Activated naive CD8-positive, alpha-beta T cell treated with anti-CD3 and anti-CD28 coated beads for 36 hours (primary cell): ENCODE data around the gene MKRN1. TPM values are rescaled to one million over a fixed set of nuclear protein-coding genes. Genes with fewer than 3 reads are reported as not detected.
A peak's percentile ranks its signal among the peaks of the same experiment; 100 is the strongest.
"Not testable (repeated sequence)": the region's sequence is repeated elsewhere in the genome, so short reads cannot be mapped to it uniquely, and the experiment has no call there.

Source experiments
- DNase-seq: peaks from one replicate; pipeline ENCODE4 v3.0.0; 2021
- H3K27ac Mint-ChIP-seq: one replicate; pipeline ENCODE4 v1.8.0; 2022; ENCODE audit warnings: mild to moderate bottlenecking, moderate library complexity, mixed read lengths
- H3K27me3 Mint-ChIP-seq: one replicate; pipeline ENCODE4 v1.8.0; 2022; ENCODE audit warnings: mild to moderate bottlenecking, mixed read lengths
- H3K36me3 Mint-ChIP-seq: one replicate; pipeline ENCODE4 v1.8.0; 2021; ENCODE audit warnings: mild to moderate bottlenecking, mixed read lengths
- H3K4me1 Mint-ChIP-seq: one replicate; pipeline ENCODE4 v1.8.0; 2021; ENCODE audit warnings: mixed read lengths
- H3K4me3 Mint-ChIP-seq: one replicate; pipeline ENCODE4 v1.8.0; 2022; ENCODE audit warnings: mild to moderate bottlenecking, moderate library complexity, mixed read lengths
- H3K9me3 Mint-ChIP-seq: one replicate; pipeline ENCODE4 v1.8.0; 2022; ENCODE audit warnings: mixed read lengths
- total RNA-seq, 2 experiments: library from RNA; stranded (reverse); gene quantifications; one replicate each; pipeline ENCODE4 v1.2.3, GENCODE V29; 2021

MKRN1 gene
- total RNA-seq, 2 experiments from 2014 or later, result 47.7 to 48.1 TPM

DNA sequence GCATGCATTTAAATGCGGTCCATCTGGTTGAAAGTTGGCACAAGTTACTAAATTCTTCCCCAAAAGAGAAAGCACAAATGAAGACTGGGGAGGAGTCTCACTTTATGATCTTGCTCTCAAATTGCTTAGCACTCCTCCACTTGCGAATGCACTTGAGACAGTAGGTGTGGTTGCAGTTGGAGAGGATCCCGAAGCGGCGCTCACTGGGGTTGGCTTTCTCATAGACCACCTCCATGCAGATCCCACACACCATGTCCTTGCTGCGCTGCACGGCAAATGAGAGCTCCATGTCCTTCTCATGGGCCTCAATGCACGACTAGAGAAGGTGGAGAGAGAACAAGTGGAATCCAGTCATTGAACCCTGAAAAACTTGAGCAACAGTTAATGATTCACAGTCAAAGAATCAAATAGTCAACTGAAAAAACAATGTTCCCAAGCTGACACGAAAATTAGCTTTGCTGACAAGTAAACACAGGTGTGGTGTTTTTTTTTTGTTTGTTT, 22.7 kb downstream of the MKRN1 start:
- H3K27me3 Mint-ChIP-seq, result no peaks in the 10 kb centered on the region
- DNase-seq, result no peak
- H3K36me3 Mint-ChIP-seq, result peaks cover 15% of the 10 kb centered on the region
- no peak overlapping the region for H3K27ac Mint-ChIP-seq
- no peaks in the 10 kb centered on the region for H3K9me3 Mint-ChIP-seq
- H3K4me3 Mint-ChIP-seq, result no peak overlapping the region
- peaks cover 16% of the 10 kb centered on the region for H3K4me1 Mint-ChIP-seq

DNA sequence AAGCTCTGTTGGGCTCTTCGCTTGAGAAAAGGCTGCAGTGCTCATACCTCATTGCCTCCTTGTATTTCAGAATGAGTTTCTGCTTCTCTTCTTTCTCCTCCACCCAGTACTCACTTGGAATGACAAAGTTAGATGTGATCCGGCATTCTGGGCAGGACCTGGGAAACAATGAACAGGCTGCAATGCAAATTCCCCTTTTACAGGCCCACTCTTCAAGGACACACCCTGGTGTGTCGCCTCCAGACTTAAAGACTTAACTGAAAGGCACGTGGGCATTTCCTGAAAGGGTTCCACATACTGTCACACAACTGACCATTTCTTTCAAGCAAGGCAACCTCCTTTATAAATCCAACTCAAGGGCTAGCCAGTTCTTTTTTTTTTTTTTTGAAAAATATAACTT, 23.6 kb downstream of the MKRN1 start:
- Mint-ChIP-seq H3K36me3 (peaks cover 15% of the 10 kb centered on the region), H3K27ac (no peak overlapping the region), H3K4me3 (no peak overlapping the region), H3K27me3 (no peaks in the 10 kb centered on the region), H3K4me1 (peaks cover 16% of the 10 kb centered on the region), H3K9me3 (no peaks in the 10 kb centered on the region)
- no peak for DNase-seq

DNA sequence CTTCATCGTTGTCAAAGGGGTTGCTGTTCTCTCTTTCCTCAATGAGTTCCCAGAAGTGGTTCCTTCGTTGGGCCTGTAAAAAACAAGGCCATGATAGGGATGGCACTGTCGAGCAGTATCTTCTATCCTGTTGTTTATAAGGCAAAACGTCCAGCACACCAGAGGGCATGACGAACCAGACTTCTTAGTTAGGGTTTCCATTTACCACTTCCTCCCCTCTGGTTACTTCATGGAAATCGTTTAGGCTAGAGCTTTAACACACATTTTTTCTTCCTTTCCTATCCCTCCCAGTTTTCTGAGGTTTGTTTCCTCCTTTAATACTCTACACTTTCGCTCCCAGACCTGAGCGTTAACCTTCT, 24.7 kb downstream of the MKRN1 start:
- peaks cover 23% of the 10 kb centered on the region for H3K4me1 Mint-ChIP-seq
- H3K36me3 Mint-ChIP-seq, result peaks cover 12% of the 10 kb centered on the region

GRCh38 chr7:140453785-140454656, 25.3 kb downstream of the MKRN1 start:
- H3K27me3 Mint-ChIP-seq, DNase-seq: not testable (repeated sequence)
- peaks cover 21% of the 10 kb centered on the region for H3K4me1 Mint-ChIP-seq

More for the DNA sequence above, 24.7 kb downstream of the MKRN1 start:
- Mint-ChIP-seq H3K4me3 (no peak overlapping the region), H3K9me3 (no peaks in the 10 kb centered on the region), H3K27me3 (no peaks in the 10 kb centered on the region), H3K27ac (peak overlapping the region; percentile 47)
- DNase-seq, result no peak

GRCh38 chr7:140453273-140453672, 26.0 kb downstream of the MKRN1 start:
- H3K27me3 Mint-ChIP-seq, result no peaks in the 10 kb centered on the region
- no peak overlapping the region for H3K27ac Mint-ChIP-seq
- H3K36me3 Mint-ChIP-seq, result peaks cover 11% of the 10 kb centered on the region
- H3K4me1 Mint-ChIP-seq, result peaks cover 21% of the 10 kb centered on the region
- no peak for DNase-seq
- H3K4me3 Mint-ChIP-seq, result no peak overlapping the region
- no peaks in the 10 kb centered on the region for H3K9me3 Mint-ChIP-seq

More at GRCh38 chr7:140453785-140454656, 25.3 kb downstream of the MKRN1 start:
- Mint-ChIP-seq H3K36me3 (peaks cover 11% of the 10 kb centered on the region), H3K27ac (peak overlapping the region; percentile 47)
- not testable (repeated sequence) for H3K4me3 Mint-ChIP-seq, H3K9me3 Mint-ChIP-seq

DNA sequence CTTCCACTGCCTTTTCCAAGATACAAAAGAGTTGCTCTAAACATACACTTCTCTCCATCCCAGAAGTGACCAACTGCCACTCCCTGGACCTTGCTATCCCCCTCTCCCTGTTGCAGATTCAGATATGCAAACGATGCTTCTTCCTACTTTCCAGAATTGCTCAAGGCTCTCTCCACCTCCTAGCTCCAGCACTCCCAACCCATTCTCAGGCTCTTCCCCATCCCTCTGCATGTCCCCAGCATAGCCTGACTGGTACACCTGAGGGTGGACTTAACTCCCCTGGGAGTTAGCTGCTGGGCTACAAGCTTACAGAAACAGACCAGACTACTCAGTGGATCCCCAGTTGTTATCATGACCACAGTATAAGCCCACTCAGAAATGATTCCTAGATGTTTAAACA, 27.6 kb downstream of the MKRN1 start:
- Mint-ChIP-seq H3K36me3 (peaks cover 11% of the 10 kb centered on the region), H3K4me3 (no peak overlapping the region), H3K9me3 (no peaks in the 10 kb centered on the region), H3K4me1 (peaks cover 15% of the 10 kb centered on the region), H3K27ac (no peak overlapping the region), H3K27me3 (no peaks in the 10 kb centered on the region)
- no peak for DNase-seq

DNA sequence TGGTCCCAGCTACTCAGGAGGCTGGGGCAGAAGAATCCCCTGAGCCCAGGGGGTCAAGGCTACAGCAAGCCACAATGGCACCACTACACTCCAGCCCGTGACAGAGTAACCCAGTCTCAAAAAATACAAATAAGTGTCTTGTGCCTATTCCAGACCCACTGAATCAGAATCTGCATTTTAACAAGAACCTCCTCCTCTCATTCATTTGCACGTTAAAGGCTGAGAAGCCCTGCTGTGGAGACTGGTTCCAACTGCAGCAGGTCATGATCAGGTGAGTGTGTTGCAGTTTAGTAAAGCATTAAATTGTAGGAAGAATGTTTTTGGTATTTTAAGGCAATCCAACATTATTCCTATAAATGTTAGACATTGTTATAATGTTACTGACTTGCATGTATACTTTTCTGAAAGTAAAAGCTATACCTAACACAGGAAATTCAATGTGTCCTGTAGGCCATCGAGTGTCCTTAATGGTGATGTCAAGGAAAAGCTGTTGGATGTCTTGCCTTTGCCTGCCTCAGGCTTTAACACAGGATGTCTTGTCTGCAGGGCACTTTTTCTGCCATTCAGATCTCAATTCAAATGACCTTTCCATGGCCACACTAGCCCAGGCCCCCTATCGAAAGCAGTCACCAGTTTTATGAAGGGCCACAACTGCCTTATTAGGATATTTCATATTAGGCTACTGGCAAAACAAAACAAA, 30.4 kb downstream of the MKRN1 start:
- no peak for DNase-seq
- Mint-ChIP-seq H3K27ac (no peak overlapping the region), H3K36me3 (peaks cover 4% of the 10 kb centered on the region), H3K27me3 (no peaks in the 10 kb centered on the region), H3K4me1 (peaks cover 7% of the 10 kb centered on the region), H3K9me3 (no peaks in the 10 kb centered on the region), H3K4me3 (no peak overlapping the region)

DNA sequence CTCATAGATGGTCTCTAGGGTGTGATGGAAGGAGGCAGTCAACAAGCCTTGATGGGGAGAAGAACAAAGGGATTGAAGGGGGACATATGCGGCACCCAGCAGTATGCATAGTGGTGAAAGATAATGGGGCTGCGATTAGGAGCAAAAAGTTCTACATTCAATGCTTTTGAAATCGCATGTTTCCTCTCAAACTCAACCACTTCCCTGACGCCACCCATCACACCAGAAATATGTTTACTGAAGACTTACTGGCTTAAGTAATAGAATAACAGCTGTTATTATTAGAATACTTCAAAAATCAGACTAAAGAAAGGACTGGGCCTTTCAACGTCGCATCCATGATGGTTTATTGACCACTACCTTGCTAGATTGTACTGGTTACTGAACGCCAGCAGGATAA, 31.5 kb downstream of the MKRN1 start:
- H3K4me3 Mint-ChIP-seq, result no peak overlapping the region
- DNase-seq, result no peak
- no peaks in the 10 kb centered on the region for H3K27me3 Mint-ChIP-seq
- no peaks in the 10 kb centered on the region for H3K9me3 Mint-ChIP-seq
- H3K4me1 Mint-ChIP-seq, result peaks cover 8% of the 10 kb centered on the region
- H3K36me3 Mint-ChIP-seq, result peaks cover 2% of the 10 kb centered on the region
- H3K27ac Mint-ChIP-seq, result no peak overlapping the region

DNA sequence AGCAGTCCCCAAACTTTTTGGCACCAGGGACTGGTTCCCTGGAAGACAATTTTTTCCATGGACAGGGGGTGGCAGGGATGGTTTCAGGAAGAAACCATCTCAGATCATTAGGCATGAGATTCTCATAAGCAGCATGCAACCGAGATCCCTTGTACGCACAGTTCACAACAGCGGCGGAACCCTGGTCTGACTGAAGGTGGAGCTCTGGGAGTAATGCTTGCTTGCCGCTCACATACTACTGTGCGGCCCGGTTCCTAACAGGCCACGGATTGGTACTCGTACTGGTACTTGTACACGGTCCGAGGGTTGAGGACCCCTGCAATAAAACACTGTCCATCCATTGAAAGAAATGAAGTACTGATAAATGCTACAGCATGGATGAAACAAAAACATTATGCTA, 32.8 kb downstream of the MKRN1 start:
- H3K9me3 Mint-ChIP-seq, result no peaks in the 10 kb centered on the region
- H3K36me3 Mint-ChIP-seq, result no peaks in the 10 kb centered on the region
- peaks cover 8% of the 10 kb centered on the region for H3K4me1 Mint-ChIP-seq
- H3K4me3 Mint-ChIP-seq, result no peak overlapping the region
- no peak overlapping the region for H3K27ac Mint-ChIP-seq
- no peak for DNase-seq
- H3K27me3 Mint-ChIP-seq, result no peaks in the 10 kb centered on the region

- peaks cover under 1% of the 10 kb centered on the region for H3K27me3 Mint-ChIP-seq
- no peak for DNase-seq
- H3K4me3 Mint-ChIP-seq, result no peak overlapping the region
- no peak overlapping the region for H3K27ac Mint-ChIP-seq
- H3K36me3 Mint-ChIP-seq, result no peaks in the 10 kb centered on the region
- H3K4me1 Mint-ChIP-seq, result peaks cover 9% of the 10 kb centered on the region
- no peaks in the 10 kb centered on the region for H3K9me3 Mint-ChIP-seq
These were observed 37.8 kb downstream of the MKRN1 start for GRCh38 chr7:140441519-140441918.

DNA sequence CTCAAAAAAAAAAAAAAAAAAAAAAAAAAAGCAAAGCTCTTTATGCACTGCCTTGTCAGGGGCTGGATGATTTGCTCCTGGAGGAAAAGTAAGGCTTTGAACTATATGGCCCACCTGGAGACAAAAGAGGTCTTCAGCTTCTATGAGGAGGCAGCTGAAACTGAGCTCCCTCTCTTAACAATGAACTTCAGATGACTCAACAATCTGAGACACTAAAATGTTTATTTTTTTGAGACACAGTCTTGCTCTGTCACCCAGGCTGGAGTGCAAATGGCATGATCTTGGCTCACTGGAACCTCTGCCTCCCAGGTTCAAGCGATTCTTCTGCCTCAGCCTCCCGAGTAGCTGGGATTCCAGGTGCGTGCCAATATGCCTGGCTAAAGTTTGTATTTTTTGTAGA, 38.7 kb downstream of the MKRN1 start:
- no peaks in the 10 kb centered on the region for H3K9me3 Mint-ChIP-seq
- H3K4me3 Mint-ChIP-seq, result no peak overlapping the region
- H3K27me3 Mint-ChIP-seq, result peaks cover 8% of the 10 kb centered on the region
- peaks cover 9% of the 10 kb centered on the region for H3K4me1 Mint-ChIP-seq
- DNase-seq, result no peak
- no peaks in the 10 kb centered on the region for H3K36me3 Mint-ChIP-seq
- H3K27ac Mint-ChIP-seq, result no peak overlapping the region

- H3K9me3 Mint-ChIP-seq, result no peaks in the 10 kb centered on the region
- H3K4me1 Mint-ChIP-seq, result peaks cover 9% of the 10 kb centered on the region
- no peaks in the 10 kb centered on the region for H3K36me3 Mint-ChIP-seq
- no peak overlapping the region for H3K4me3 Mint-ChIP-seq
- no peak overlapping the region for H3K27ac Mint-ChIP-seq
- DNase-seq, result no peak
- peaks cover 8% of the 10 kb centered on the region for H3K27me3 Mint-ChIP-seq
These were observed 39.9 kb downstream of the MKRN1 start for GRCh38 chr7:140439359-140439758.

- peaks cover 8% of the 10 kb centered on the region for H3K27me3 Mint-ChIP-seq
- DNase-seq, result no peak
- H3K4me1 Mint-ChIP-seq, result peaks cover 8% of the 10 kb centered on the region
- no peak overlapping the region for H3K4me3 Mint-ChIP-seq
- no peaks in the 10 kb centered on the region for H3K9me3 Mint-ChIP-seq
- H3K27ac Mint-ChIP-seq, result no peak overlapping the region
- no peaks in the 10 kb centered on the region for H3K36me3 Mint-ChIP-seq
These were observed 43.9 kb downstream of the MKRN1 start for GRCh38 chr7:140435252-140435895.

DNA sequence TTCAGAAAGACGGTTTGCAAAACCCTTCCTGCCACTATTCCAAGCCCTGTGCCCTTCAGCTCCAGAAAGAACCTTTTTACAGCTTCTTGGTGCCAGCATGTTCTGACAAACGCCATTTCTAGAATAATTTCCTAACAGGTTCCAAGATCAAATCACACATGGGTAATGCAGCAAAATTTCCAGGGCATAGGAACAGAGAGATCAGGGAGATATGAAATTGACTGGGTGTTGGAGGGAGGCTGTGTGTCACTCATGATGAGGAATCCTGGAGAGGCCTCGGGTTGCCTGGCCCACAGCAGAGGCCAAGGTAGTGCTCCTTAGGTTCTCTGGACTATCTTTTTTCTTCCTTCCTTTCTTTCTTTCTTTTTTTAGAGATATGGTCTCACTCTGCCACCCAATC, 45.9 kb downstream of the MKRN1 start:
- H3K27ac Mint-ChIP-seq, result no peak overlapping the region
- peaks cover 8% of the 10 kb centered on the region for H3K27me3 Mint-ChIP-seq
- no peak overlapping the region for H3K4me3 Mint-ChIP-seq
- no peaks in the 10 kb centered on the region for H3K9me3 Mint-ChIP-seq
- no peak for DNase-seq
- H3K36me3 Mint-ChIP-seq, result no peaks in the 10 kb centered on the region
- H3K4me1 Mint-ChIP-seq, result no peaks in the 10 kb centered on the region

DNA sequence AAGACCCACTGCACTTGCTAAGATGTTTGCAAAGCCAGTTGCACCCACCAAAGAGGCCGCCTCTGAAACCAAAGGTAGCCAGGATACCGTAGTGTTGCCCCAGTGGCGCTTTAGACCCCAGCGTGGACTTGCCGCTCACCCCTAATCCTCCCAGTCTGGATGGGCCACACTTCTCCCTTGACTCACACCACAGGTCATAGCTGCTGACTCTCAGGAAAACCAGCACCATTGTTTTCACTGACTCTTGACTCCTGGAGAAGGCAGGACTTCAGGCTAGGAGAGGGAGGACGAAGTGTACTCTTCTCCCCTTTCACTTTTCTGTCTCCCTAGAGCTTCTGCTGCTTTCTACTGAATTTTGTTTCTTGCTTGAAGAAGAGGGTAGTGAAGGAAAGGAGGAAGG, 53.2 kb downstream of the MKRN1 start:
- no peaks in the 10 kb centered on the region for H3K9me3 Mint-ChIP-seq
- H3K36me3 Mint-ChIP-seq, result no peaks in the 10 kb centered on the region
- no peak overlapping the region for H3K4me3 Mint-ChIP-seq

More for the DNA sequence above, 53.2 kb downstream of the MKRN1 start:
- H3K27ac Mint-ChIP-seq, result no peak overlapping the region
- H3K27me3 Mint-ChIP-seq, result no peaks in the 10 kb centered on the region
- H3K4me1 Mint-ChIP-seq, result no peaks in the 10 kb centered on the region
- no peak for DNase-seq
